Cortex of kidney (tissue), 1 donor: Measurements from ENCODE around the gene NFIL3.
"Not testable (repeated sequence)": the region's sequence is repeated elsewhere in the genome, so short reads cannot be mapped to it uniquely, and the experiment has no call there.

Source experiments
- DNase-seq: peaks from one replicate; lab custom pipeline; 2025; lab: John Stamatoyannopoulos, UW

The NFIL3 gene

GRCh38 chr9:91423785-91424402 lies at the start of gene NFIL3:
Gene NFIL3, minus strand, starts transcription at chr9:91423832. Its CDS starts 13,098 bp downstream, at chr9:91410734.
- no peak for DNase-seq

- DNase-seq, result not testable (repeated sequence)
These were observed 47.9 kb upstream of the NFIL3 start for GRCh38 chr9:91471524-91471923.

GRCh38 chr9:91465420-91465819 lies 41.8 kb upstream of the NFIL3 start:
- no peak for DNase-seq

- no peak for DNase-seq
These were observed 35.3 kb upstream of the NFIL3 start for GRCh38 chr9:91458906-91459305.

GRCh38 chr9:91452844-91453243 lies 29.2 kb upstream of the NFIL3 start:
- no peak for DNase-seq

GRCh38 chr9:91451431-91452270 lies 28.0 kb upstream of the NFIL3 start:
- DNase-seq, result no peak

- DNase-seq, result no peak
These were observed 21.5 kb upstream of the NFIL3 start for GRCh38 chr9:91445135-91445534.

- no peak for DNase-seq
These were observed 20.4 kb upstream of the NFIL3 start for GRCh38 chr9:91443994-91444392.

GRCh38 chr9:91443321-91443993 lies 19.8 kb upstream of the NFIL3 start:
- no peak for DNase-seq

- DNase-seq, result no peak
These were observed 13.2 kb upstream of the NFIL3 start for GRCh38 chr9:91436841-91437240.

- no peak for DNase-seq
These were observed 9.5 kb upstream of the NFIL3 start for GRCh38 chr9:91433180-91433579.

GRCh38 chr9:91431485-91431884 lies 7.9 kb upstream of the NFIL3 start:
- DNase-seq, result no peak

- no peak for DNase-seq
These were observed 5.9 kb upstream of the NFIL3 start for GRCh38 chr9:91429501-91429900.

GRCh38 chr9:91428927-91429351 lies 5.3 kb upstream of the NFIL3 start:
- DNase-seq, result no peak

GRCh38 chr9:91428436-91428835 lies 4.8 kb upstream of the NFIL3 start:
- no peak for DNase-seq

GRCh38 chr9:91427873-91428272 lies 4.2 kb upstream of the NFIL3 start:
- DNase-seq, result no peak

GRCh38 chr9:91426123-91426745 lies 2.6 kb upstream of the NFIL3 start:
- DNase-seq, result no peak

GRCh38 chr9:91425271-91425670 lies 1.6 kb upstream of the NFIL3 start:
- no peak for DNase-seq

GRCh38 chr9:91424403-91425176 lies 958 bp upstream of the NFIL3 start:
- no peak for DNase-seq

- no peak for DNase-seq
These were observed 597 bp downstream of the NFIL3 start for GRCh38 chr9:91422758-91423711.
